Sigmoid colon (tissue), 7 donors: ENCODE results near the gene AMER3. TPM values are rescaled to one million over a fixed set of nuclear protein-coding genes. Genes with fewer than 3 reads are reported as not detected.
"Not testable (repeated sequence)": the region's sequence is repeated elsewhere in the genome, so short reads cannot be mapped to it uniquely, and the experiment has no call there.

Experiments
- DNase-seq: peaks from one replicate; pipeline ENCODE4 v3.0.0-alpha.2; 2019
- H3K27ac ChIP-seq, 4 donors: fragments of 200-600 bp; sonication (generic); one replicate each; pipeline ENCODE4 v1.5.1; 2016 to 2019; ENCODE audit warnings: mild to moderate bottlenecking in 1 of 4
- H3K27me3 ChIP-seq, 3 donors: fragments of 200-600 bp; sonication (generic); one replicate each; pipeline ENCODE4 v1.5.1; 2019; ENCODE audit warnings: mild to moderate bottlenecking in 1 of 3
- H3K36me3 ChIP-seq, 4 donors: fragments of 200-600 bp; sonication (generic); one replicate each; pipeline ENCODE4 v1.5.1; 2016 to 2019
- H3K4me1 ChIP-seq, 4 donors: fragments of 200-600 bp; sonication (generic); one replicate each; pipeline ENCODE4 v1.5.1; 2017 to 2019
- H3K4me3 ChIP-seq, 4 donors: fragments of 200-600 bp; sonication (generic); one replicate each; pipeline ENCODE4 v1.5.1; 2017 to 2019; ENCODE audit warnings: mild to moderate bottlenecking in 2 of 4, moderate library complexity in 1 of 4
- H3K9me3 ChIP-seq, 4 donors: fragments of 200-600 bp in 3 of 4; sonication (generic) in 3 of 4; one replicate each; pipeline versions ENCODE4 v1.5.1 to v1.6.1; 2013 to 2019
- CTCF ChIP-seq, 4 experiments: fragments of 450-650 bp in 3 of 4; fragments of 200-600 bp in 1 of 4; IDR thresholded peaks; one replicate each; pipeline ENCODE4 v1.5.1; 2016 to 2019; ENCODE audit warnings: antibody characterized with exemption in 4 of 4, mild to moderate bottlenecking in 3 of 4, moderate library complexity in 2 of 4
- EP300 ChIP-seq, 4 donors: sonication (generic); formaldehyde crosslinking; IDR thresholded peaks; one replicate each; pipeline ENCODE4 v1.6.1; 2017; ENCODE audit warnings: antibody characterized with exemption in 4 of 4
- POLR2A ChIP-seq, 2 donors: fragments of 450-650 bp; IDR thresholded peaks; one replicate each; pipeline ENCODE4 v1.6.1; 2016; ENCODE audit warnings: antibody characterized with exemption in 2 of 2, mild to moderate bottlenecking in 2 of 2, moderate library complexity in 2 of 2
- POLR2AphosphoS5 ChIP-seq, 4 donors: sonication (generic); formaldehyde crosslinking; IDR thresholded peaks; one replicate each; pipeline ENCODE4 v1.6.1; 2017; ENCODE audit warnings: antibody characterized with exemption in 4 of 4
- WGBS, 2 donors: extraction: QIAGEN DNeasy Blood & Tissue Kit; methylation state at CpG; one replicate each; pipeline ENCODE4 v1.1.7; 2013; 5-methylcytosine and 5-hydroxymethylcytosine counted together
- intact Hi-C: fragments of 100-400 bp; cut with DNase I; formaldehyde crosslinking; loops from one replicate; pipeline ENCODE4 v1.15.1; 2023
- polyA plus RNA-seq, 3 donors: library from polyadenylated mRNA; stranded (reverse); fragments of 200-250 nt; gene quantifications; one replicate each; pipeline ENCODE4 v1.2.3, GENCODE V29; 2013
- total RNA-seq, 4 donors: library from RNA; depleted of rRNA; stranded (reverse); fragments of >200 nt; gene quantifications; one replicate each; pipeline ENCODE4 v1.1.0, GENCODE V29; 2016
- donor health status: healthy with polysubstance abuse.
- donor health status: Bipolar disorder and iron deficiency.
- donor health status: healthy.

Gene AMER3
- total RNA-seq, result 1 to 10 TPM in 1 of 4 donors, under 1 TPM in 1, not detected in 2; 0.33 to 1.4 TPM
- polyA plus RNA-seq, result under 1 TPM; under 0.01 to 0.28 (median 0.23) TPM

GRCh38 chr2:130755256-130756052 is at the start of gene AMER3:
TSS of gene AMER3 (plus strand) at chr2:130755540. CDS start at chr2:130762073, 6,533 bp downstream.
- no peak within 1 kb of the TSS for H3K27ac ChIP-seq
- no peaks in the 10 kb centered on the region for H3K36me3 ChIP-seq
- H3K4me1 ChIP-seq, result peaks cover 0 to 5% (median 0%) of the 10 kb centered on the region in 4 donors
- H3K27me3 ChIP-seq, result peaks cover 18 to 63% (median 30%) of the 10 kb centered on the region in 3 donors
- H3K9me3 ChIP-seq, result no peaks in the 10 kb centered on the region
- 3% methylated on average over 43 of the region's 43 CpGs for WGBS, 2 donors
- no peak for DNase-seq
- intact Hi-C loops, result no loop called here
- TF ChIP-seq POLR2A (IDR thresholded peaks at IDR 0.05) (no peak), POLR2AphosphoS5 (IDR thresholded peaks at IDR 0.05) (no peak), CTCF (IDR thresholded peaks at IDR 0.05) (no peak), EP300 (IDR thresholded peaks at IDR 0.05) (no peak)
- peak within 1 kb of the TSS in 2 of 4 donors; percentile 24 for H3K4me3 ChIP-seq

- WGBS, 2 donors, result no CpG with 5 or more reads among the region's 2 CpGs
- intact Hi-C loops, DNase-seq: not testable (repeated sequence)
Measured at GRCh38 chr2:130714795-130715194, 40.5 kb upstream of the AMER3 start.

GRCh38 chr2:130720036-130720435 is 35.3 kb upstream of the AMER3 start:
- no peaks in the 10 kb centered on the region for H3K27me3 ChIP-seq
- no peaks in the 10 kb centered on the region for H3K4me1 ChIP-seq
- WGBS, 2 donors, result 35 to 72% methylated on average over 8 of the region's 8 CpGs
- H3K9me3 ChIP-seq, result peaks cover 0 to 3% (median 0%) of the 10 kb centered on the region in 4 donors
- intact Hi-C loops, result no loop called here
- no peak for TF ChIP-seq POLR2AphosphoS5 (IDR thresholded peaks at IDR 0.05)
- TF ChIP-seq POLR2A (IDR thresholded peaks at IDR 0.05), result no peak
- no peak for TF ChIP-seq CTCF (IDR thresholded peaks at IDR 0.05)
- TF ChIP-seq EP300 (IDR thresholded peaks at IDR 0.05), result no peak
- H3K27ac ChIP-seq, result no peak overlapping the region
- no peak overlapping the region for H3K4me3 ChIP-seq
- H3K36me3 ChIP-seq, result no peaks in the 10 kb centered on the region
- DNase-seq, result no peak

More at GRCh38 chr2:130714795-130715194, 40.5 kb upstream of the AMER3 start:
- H3K36me3 ChIP-seq, H3K4me3 ChIP-seq, H3K27ac ChIP-seq, H3K4me1 ChIP-seq, H3K9me3 ChIP-seq, H3K27me3 ChIP-seq: not testable (repeated sequence)

GRCh38 chr2:130720528-130720927 is 34.8 kb upstream of the AMER3 start:
- Histone ChIP-seq H3K27me3 (peaks cover 0 to 4% (median 0%) of the 10 kb centered on the region in 3 donors), H3K9me3 (peaks cover 0 to 3% (median 0%) of the 10 kb centered on the region in 4 donors), H3K27ac (no peak overlapping the region), H3K4me3 (no peak overlapping the region), H3K4me1 (no peaks in the 10 kb centered on the region), H3K36me3 (no peaks in the 10 kb centered on the region)
- WGBS, 2 donors, result 83 to 87% methylated on average over 3 of the region's 3 CpGs
- DNase-seq, result no peak
- intact Hi-C loops, result no loop called here
- no peak for TF ChIP-seq EP300 (IDR thresholded peaks at IDR 0.05)
- TF ChIP-seq POLR2AphosphoS5 (IDR thresholded peaks at IDR 0.05), result no peak
- TF ChIP-seq POLR2A (IDR thresholded peaks at IDR 0.05), result no peak
- TF ChIP-seq CTCF (IDR thresholded peaks at IDR 0.05), result no peak

- Histone ChIP-seq H3K27ac (no peak overlapping the region), H3K27me3 (peaks cover 0 to 17% (median 0%) of the 10 kb centered on the region in 3 donors), H3K4me3 (no peak overlapping the region), H3K4me1 (peaks cover 0 to 19% (median 19%) of the 10 kb centered on the region in 4 donors), H3K36me3 (no peaks in the 10 kb centered on the region), H3K9me3 (peaks cover 0 to 3% (median 0%) of the 10 kb centered on the region in 4 donors)
- no peak for TF ChIP-seq POLR2AphosphoS5 (IDR thresholded peaks at IDR 0.05)
- TF ChIP-seq EP300 (IDR thresholded peaks at IDR 0.05), result no peak
- TF ChIP-seq CTCF (IDR thresholded peaks at IDR 0.05), result no peak
- TF ChIP-seq POLR2A (IDR thresholded peaks at IDR 0.05), result no peak
- intact Hi-C loops, result no loop called here
- WGBS, 2 donors, result 92 to 93% methylated on average over 2 of the region's 2 CpGs
- DNase-seq, result no peak
Measured at GRCh38 chr2:130724455-130724854, 30.9 kb upstream of the AMER3 start.
